Activated CD8-positive, alpha-beta T cell treated with anti-CD3 and anti-CD28 coated beads for 36 hours (primary cell): ENCODE results near the gene CLEC6A. TPM values are rescaled to one million over a fixed set of nuclear protein-coding genes. Genes with fewer than 3 reads are reported as not detected.

Experiments used
- ATAC-seq: fragments of 200-7000 bp; cut with Tn5 transposase; one replicate; pipeline ENCODE4 v1.10.0; 2021; ENCODE audit warnings: mild to moderate bottlenecking, moderate library complexity
- CTCF ChIA-PET: fragments of 350-600 bp; sonication (Branson Sonifier 250); formaldehyde crosslinking; loops from one replicate; lab custom pipeline; 2021; ENCODE audit warnings: antibody characterized with exemption; lab: Charles Lee
- POLR2A ChIA-PET: fragments of 350-600 bp; sonication (Branson Sonifier 250); formaldehyde crosslinking; loops from one replicate; lab custom pipeline; 2021; ENCODE audit warnings: antibody characterized with exemption; lab: Charles Lee
- DNase-seq: peaks from one replicate; pipeline ENCODE4 v3.0.0-alpha.2; 2020
- H3K27ac Mint-ChIP-seq: one replicate; pipeline ENCODE4 v1.8.0; 2021; ENCODE audit warnings: mild to moderate bottlenecking, mixed read lengths
- H3K27me3 Mint-ChIP-seq: one replicate; pipeline ENCODE4 v1.8.0; 2021; ENCODE audit warnings: mixed read lengths
- H3K36me3 Mint-ChIP-seq: one replicate; pipeline ENCODE4 v1.8.0; 2021; ENCODE audit warnings: low read depth, mixed read lengths
- H3K4me1 Mint-ChIP-seq: one replicate; pipeline ENCODE4 v1.8.0; 2021; ENCODE audit warnings: low read depth, mixed read lengths
- H3K4me3 Mint-ChIP-seq: one replicate; pipeline ENCODE4 v1.8.0; 2021; ENCODE audit warnings: mild to moderate bottlenecking, moderate library complexity, mixed read lengths
- H3K9me3 Mint-ChIP-seq: one replicate; pipeline ENCODE4 v1.8.0; 2021; ENCODE audit warnings: mixed read lengths
- CTCF ChIP-seq: fragments of 200-600 bp; IDR thresholded peaks from one replicate; pipeline ENCODE4 v1.8.0; 2022; ENCODE audit warnings: antibody characterized with exemption, mild to moderate bottlenecking
- intact Hi-C: fragments of 100-400 bp; cut with micrococcal nuclease; formaldehyde crosslinking; loops from one replicate; pipeline ENCODE4 v1.10.0; 2022
- total RNA-seq, 2 experiments: library from RNA; stranded (reverse); gene quantifications; one replicate each; pipeline ENCODE4 v1.2.3, GENCODE V29; 2021

CLEC6A gene
- total RNA-seq, 2 experiments from 2014 or later: not detected

- Mint-ChIP-seq H3K27ac (no peak overlapping the region), H3K27me3 (peaks cover 37% of the 10 kb centered on the region), H3K36me3 (no peaks in the 10 kb centered on the region), H3K9me3 (no peaks in the 10 kb centered on the region), H3K4me1 (no peaks in the 10 kb centered on the region), H3K4me3 (no peak overlapping the region)
- POLR2A ChIA-PET: no interaction called here
- DNase-seq: no peak
- intact Hi-C loops: no loop called here
- TF ChIP-seq CTCF: no peak
- CTCF ChIA-PET: no interaction called here
- no peak for ATAC-seq
These were observed 63.4 kb downstream of the CLEC6A start for GRCh38 chr12:8519171-8519570.

GRCh38 chr12:8527250-8528130 lies 71.7 kb downstream of the CLEC6A start:
- POLR2A ChIA-PET: no interaction called here
- DNase-seq (no peak), ATAC-seq (no peak)
- Mint-ChIP-seq H3K4me3 (no peak overlapping the region), H3K27me3 (peaks cover 31% of the 10 kb centered on the region), H3K27ac (no peak overlapping the region), H3K9me3 (peaks cover 8% of the 10 kb centered on the region), H3K36me3 (no peaks in the 10 kb centered on the region), H3K4me1 (no peaks in the 10 kb centered on the region)
- intact Hi-C loops: no loop called here
- CTCF ChIA-PET: interaction anchor here (0.7 to 1.0 kb wide), 2 partner anchors 16 to 17 kb away, joined by 3 read pairs; no protein-coding TSS in a partner anchor
- TF ChIP-seq CTCF: no peak

Other genes with a start within 250 kb of the CLEC6A start
- under 1 TPM; 0.13 to 0.27 TPM for gene FAM90A1, start 228.3 kb upstream of the CLEC6A start, total RNA-seq
- gene CLEC4D, start 57.5 kb downstream of the CLEC6A start, total RNA-seq: not detected
- gene CLEC4E, start 84.9 kb downstream of the CLEC6A start, total RNA-seq: not detected
- not detected for gene AICDA, start 156.9 kb downstream of the CLEC6A start, total RNA-seq
- gene MFAP5, start 206.9 kb downstream of the CLEC6A start, total RNA-seq: not detected
- 1 to 10 TPM; 7.7 to 8.6 TPM for gene RIMKLB, start 242.0 kb downstream of the CLEC6A start, total RNA-seq